HepG2 (cell line): ENCODE measurements around the gene TPGS1. TPM values are rescaled to one million over a fixed set of nuclear protein-coding genes. Genes with fewer than 3 reads are reported as not detected.

Experiments
- HDAC6 ChIP-seq: fragments of 200-600 bp; sonication (generic); IDR thresholded peaks from 2 replicates; pipeline ENCODE4 v1.7.0; 2017; ENCODE audit warnings: mild to moderate bottlenecking, antibody characterized with exemption, low read length, low read depth
- HMGA1 ChIP-seq: sonication (generic); formaldehyde crosslinking; conservative IDR thresholded peaks from 2 replicates; pipeline ENCODE4 v1.4.0; 2020; ENCODE audit warnings: missing genetic modification reagents
- HMGXB4 ChIP-seq, 2 experiments: sonication (generic) in 1 of 2; formaldehyde crosslinking in 1 of 2; IDR thresholded peaks; 2 replicates each; pipeline versions ENCODE4 v1.4.0 to v1.6.1; 2018 to 2020; ENCODE audit warnings: missing genetic modification reagents in 2 of 2, borderline replicate concordance in 1 of 2, low read depth in 1 of 2, mild to moderate bottlenecking in 1 of 2, missing biosample characterization in 1 of 2
- KMT2B ChIP-seq: IDR thresholded peaks from 2 replicates; pipeline ENCODE4 v1.6.1; 2016; ENCODE audit warnings: missing genetic modification reagents, missing compliant biosample characterization
- MTA1 ChIP-seq: sonication (generic); formaldehyde crosslinking; IDR thresholded peaks from 2 replicates; pipeline ENCODE4 v1.4.0; 2020; ENCODE audit warnings: missing genetic modification reagents, mild to moderate bottlenecking, borderline replicate concordance
- MTF2 ChIP-seq: sonication (generic); formaldehyde crosslinking; IDR thresholded peaks from 2 replicates; pipeline ENCODE4 v1.5.0; 2020; ENCODE audit warnings: missing genetic modification reagents, borderline replicate concordance
- RARA ChIP-seq: IDR thresholded peaks from 2 replicates; pipeline ENCODE4 v1.6.1; 2016; ENCODE audit warnings: missing genetic modification reagents, missing compliant biosample characterization
- THYN1 ChIP-seq: sonication (generic); formaldehyde crosslinking; IDR thresholded peaks from 2 replicates; pipeline ENCODE4 v1.8.1; 2023; ENCODE audit warnings: low read depth, mild to moderate bottlenecking, moderate library complexity, missing genetic modification reagents, borderline replicate concordance
- ZNF263 ChIP-seq: sonication (generic); formaldehyde crosslinking; IDR thresholded peaks from 2 replicates; pipeline ENCODE4 v1.4.0; 2020; ENCODE audit warnings: missing genetic modification reagents
- ZNF609 ChIP-seq: sonication (generic); formaldehyde crosslinking; IDR thresholded peaks from 2 replicates; pipeline ENCODE4 v1.4.0; 2020; ENCODE audit warnings: mild to moderate bottlenecking, missing genetic modification reagents, borderline replicate concordance
- polyA plus RNA-seq, 8 experiments: library from polyadenylated mRNA; depleted of rRNA in 3 of 8; stranded (reverse) in 7 of 8; unstranded in 1 of 8; fragments of >200 nt; fragmentation: Illumina TruSeq in 4 of 8; extraction: Trizol in 4 of 8; gene quantifications; 2 replicates each; pipeline versions ENCODE4 v1.2.1 to v1.2.3, GENCODE V29; 2011 to 2016; ENCODE audit warnings: low read depth in 4 of 8, missing spikeins in 1 of 8, mixed read lengths in 1 of 8; ENCODE audit not compliant: insufficient read depth in 1 of 8
- total RNA-seq, 5 experiments: library from RNA; depleted of rRNA; stranded (reverse); fragments of >200 nt; fragmentation: Illumina TruSeq; extraction: Trizol; gene quantifications; 2 replicates each; pipeline ENCODE4 v1.2.3, GENCODE V29; 2016; ENCODE audit warnings: low read depth in 1 of 5
- TF ChIP-seq, protein P1 (sequence below): sonication (generic); formaldehyde crosslinking; IDR thresholded peaks from 2 replicates; pipeline ENCODE4 v1.4.0; 2020; ENCODE audit warnings: missing genetic modification reagents, borderline replicate concordance
- TF ChIP-seq, protein P2 (sequence below): sonication (generic); formaldehyde crosslinking; IDR thresholded peaks from 2 replicates; pipeline ENCODE4 v1.4.0; 2020; ENCODE audit warnings: mild to moderate bottlenecking, missing genetic modification reagents

Gene TPGS1
- total and polyA plus RNA-seq, 2 of the 13 experiments (the other 11 are each of a cell fraction or from before 2014, with no cell fraction given) = 1.1 to 6.2 TPM

DNA sequence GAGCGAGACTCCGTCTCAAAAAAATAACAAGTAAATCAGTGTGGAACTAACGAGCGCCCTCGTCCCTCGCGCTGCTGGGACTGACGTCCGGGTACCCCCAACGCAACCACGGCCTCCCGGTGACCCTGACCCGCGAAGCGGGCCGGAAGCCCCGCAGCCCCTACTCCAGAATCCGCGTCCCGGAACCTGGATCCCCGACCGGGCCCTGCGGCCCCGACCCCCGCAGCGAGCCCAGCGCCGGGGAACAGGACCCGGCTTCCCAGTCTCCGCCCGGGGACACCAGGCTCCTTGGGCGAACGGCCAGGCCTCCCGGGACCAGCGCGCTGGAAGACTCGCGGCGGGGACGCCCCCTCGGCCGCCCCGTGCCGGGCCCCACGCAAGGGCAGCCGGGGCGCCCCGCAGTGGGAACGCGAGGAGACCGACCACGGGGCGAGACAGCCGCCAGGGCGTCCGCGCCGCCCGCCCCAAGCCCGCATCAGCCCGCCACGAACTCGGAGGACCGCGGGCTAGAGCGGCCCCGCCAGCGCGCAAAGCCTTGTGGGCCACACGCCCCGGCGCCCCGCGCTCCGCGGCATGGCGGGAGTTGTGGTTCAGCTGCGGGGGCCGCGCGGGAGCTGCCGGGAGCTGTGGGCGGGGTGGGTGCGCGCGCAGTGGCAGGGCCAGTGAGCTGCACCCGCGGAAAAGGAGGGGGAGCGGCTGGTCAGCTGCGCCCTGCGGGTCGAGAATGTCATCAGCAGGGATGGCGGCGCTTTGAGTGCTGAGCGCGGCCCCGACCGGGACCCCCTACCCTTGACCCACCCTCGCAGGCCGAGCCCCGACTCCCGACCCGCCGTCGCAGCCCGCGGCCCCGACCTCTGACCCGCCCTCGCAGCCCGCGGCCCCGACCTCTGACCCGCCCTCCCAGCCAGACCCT is 18.5 kb upstream of the TPGS1 start (continued):
- TF ChIP-seq, protein P1, sequence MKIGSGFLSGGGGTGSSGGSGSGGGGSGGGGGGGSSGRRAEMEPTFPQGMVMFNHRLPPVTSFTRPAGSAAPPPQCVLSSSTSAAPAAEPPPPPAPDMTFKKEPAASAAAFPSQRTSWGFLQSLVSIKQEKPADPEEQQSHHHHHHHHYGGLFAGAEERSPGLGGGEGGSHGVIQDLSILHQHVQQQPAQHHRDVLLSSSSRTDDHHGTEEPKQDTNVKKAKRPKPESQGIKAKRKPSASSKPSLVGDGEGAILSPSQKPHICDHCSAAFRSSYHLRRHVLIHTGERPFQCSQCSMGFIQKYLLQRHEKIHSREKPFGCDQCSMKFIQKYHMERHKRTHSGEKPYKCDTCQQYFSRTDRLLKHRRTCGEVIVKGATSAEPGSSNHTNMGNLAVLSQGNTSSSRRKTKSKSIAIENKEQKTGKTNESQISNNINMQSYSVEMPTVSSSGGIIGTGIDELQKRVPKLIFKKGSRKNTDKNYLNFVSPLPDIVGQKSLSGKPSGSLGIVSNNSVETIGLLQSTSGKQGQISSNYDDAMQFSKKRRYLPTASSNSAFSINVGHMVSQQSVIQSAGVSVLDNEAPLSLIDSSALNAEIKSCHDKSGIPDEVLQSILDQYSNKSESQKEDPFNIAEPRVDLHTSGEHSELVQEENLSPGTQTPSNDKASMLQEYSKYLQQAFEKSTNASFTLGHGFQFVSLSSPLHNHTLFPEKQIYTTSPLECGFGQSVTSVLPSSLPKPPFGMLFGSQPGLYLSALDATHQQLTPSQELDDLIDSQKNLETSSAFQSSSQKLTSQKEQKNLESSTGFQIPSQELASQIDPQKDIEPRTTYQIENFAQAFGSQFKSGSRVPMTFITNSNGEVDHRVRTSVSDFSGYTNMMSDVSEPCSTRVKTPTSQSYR (CRISPR knock-in tag) = peak; percentile 39; the same call in 1 of the 2 replicates
- no peak; the same call in 1 of the 2 replicates for TF ChIP-seq ZNF609 (CRISPR knock-in tag)
- no peak for TF ChIP-seq MTF2 (CRISPR knock-in tag)
- TF ChIP-seq KMT2B (CRISPR knock-in tag) = no peak
- peak; percentile 75; the same call in 1 of the 2 replicates for TF ChIP-seq MTA1 (CRISPR knock-in tag)
- TF ChIP-seq THYN1 (CRISPR knock-in tag) = no peak
- peak; percentile 28 to 84; a peak in 3 of 4 replicates for TF ChIP-seq HMGXB4 (CRISPR knock-in tag; IDR thresholded peaks at IDR 0.05; ENCODE audit: borderline replicate concordance in 1 of 2, low read depth in 1 of 2)
- TF ChIP-seq RARA = peak; percentile 6; the same call in 1 of the 2 replicates
- TF ChIP-seq ZNF263 (CRISPR knock-in tag) = no peak
- no peak for TF ChIP-seq HMGA1 (CRISPR knock-in tag)
- TF ChIP-seq HDAC6 = no peak
- TF ChIP-seq, protein P2, sequence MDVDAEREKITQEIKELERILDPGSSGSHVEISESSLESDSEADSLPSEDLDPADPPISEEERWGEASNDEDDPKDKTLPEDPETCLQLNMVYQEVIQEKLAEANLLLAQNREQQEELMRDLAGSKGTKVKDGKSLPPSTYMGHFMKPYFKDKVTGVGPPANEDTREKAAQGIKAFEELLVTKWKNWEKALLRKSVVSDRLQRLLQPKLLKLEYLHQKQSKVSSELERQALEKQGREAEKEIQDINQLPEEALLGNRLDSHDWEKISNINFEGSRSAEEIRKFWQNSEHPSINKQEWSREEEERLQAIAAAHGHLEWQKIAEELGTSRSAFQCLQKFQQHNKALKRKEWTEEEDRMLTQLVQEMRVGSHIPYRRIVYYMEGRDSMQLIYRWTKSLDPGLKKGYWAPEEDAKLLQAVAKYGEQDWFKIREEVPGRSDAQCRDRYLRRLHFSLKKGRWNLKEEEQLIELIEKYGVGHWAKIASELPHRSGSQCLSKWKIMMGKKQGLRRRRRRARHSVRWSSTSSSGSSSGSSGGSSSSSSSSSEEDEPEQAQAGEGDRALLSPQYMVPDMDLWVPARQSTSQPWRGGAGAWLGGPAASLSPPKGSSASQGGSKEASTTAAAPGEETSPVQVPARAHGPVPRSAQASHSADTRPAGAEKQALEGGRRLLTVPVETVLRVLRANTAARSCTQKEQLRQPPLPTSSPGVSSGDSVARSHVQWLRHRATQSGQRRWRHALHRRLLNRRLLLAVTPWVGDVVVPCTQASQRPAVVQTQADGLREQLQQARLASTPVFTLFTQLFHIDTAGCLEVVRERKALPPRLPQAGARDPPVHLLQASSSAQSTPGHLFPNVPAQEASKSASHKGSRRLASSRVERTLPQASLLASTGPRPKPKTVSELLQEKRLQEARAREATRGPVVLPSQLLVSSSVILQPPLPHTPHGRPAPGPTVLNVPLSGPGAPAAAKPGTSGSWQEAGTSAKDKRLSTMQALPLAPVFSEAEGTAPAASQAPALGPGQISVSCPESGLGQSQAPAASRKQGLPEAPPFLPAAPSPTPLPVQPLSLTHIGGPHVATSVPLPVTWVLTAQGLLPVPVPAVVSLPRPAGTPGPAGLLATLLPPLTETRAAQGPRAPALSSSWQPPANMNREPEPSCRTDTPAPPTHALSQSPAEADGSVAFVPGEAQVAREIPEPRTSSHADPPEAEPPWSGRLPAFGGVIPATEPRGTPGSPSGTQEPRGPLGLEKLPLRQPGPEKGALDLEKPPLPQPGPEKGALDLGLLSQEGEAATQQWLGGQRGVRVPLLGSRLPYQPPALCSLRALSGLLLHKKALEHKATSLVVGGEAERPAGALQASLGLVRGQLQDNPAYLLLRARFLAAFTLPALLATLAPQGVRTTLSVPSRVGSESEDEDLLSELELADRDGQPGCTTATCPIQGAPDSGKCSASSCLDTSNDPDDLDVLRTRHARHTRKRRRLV (CRISPR knock-in tag) = no peak
